ENCODE measurements around the gene KIF21A. TPM values are rescaled to one million over a fixed set of nuclear protein-coding genes. Genes with fewer than 3 reads are reported as not detected.
A peak's percentile ranks its signal among the peaks of the same experiment; 100 is the strongest.
"Not testable (repeated sequence)": the region's sequence is repeated elsewhere in the genome, so short reads cannot be mapped to it uniquely, and the experiment has no call there.

KIF21A gene
- total RNA-seq: 10 to 100 TPM; 18.4 to 19.5 TPM

DNA sequence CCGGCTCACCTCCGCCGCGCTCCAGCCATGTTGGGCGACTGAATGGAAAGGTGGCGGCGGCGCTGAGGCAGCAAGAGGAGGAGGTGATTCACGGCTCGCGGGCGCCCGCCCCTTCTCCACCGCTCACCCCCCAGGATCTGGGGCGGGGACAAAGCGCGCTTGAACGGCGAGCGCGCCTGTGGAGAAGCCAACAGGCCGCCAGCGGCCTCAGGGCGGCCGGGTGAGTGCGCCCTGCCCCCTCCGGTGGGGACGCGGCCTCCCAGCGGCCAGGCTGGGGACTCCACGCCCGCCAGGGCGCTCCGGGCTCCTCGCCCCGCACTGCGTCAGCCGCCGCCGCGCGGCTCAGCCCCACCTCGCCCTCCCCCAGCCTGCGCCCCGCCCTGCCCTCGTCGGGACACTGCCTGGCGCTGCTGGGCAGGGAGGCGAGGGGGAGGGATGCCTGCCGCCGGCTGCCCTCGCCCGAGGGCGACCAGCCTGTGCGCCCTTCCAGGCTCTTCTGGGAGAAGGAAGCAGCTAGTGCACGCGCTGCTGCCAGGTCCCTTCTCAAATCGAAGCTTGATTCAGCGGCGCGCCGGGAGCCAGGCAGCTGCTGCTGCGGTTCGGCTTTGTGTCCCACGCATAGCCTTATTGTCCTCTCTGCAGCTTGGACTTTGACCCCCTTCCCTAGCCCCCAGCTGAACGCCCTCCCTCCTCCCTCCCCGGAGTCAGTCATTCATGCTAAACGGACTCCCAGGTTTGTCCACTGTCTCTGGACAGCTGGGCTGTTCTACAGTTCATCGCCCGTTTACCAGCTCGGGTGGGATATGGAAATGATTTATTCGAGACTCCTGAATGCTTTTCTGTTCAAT is at the start of gene KIF21A:
KIF21A (minus strand) TSS at position 40 of the 848 bp plus-strand sequence. CDS start 150 bp downstream, outside the sequence.
- CTCF ChIA-PET: interaction anchor here (0.6 to 1.8 kb wide), 11 partner anchors 8 to 125 kb away, joined by 3 to 9 read pairs (median 3); no protein-coding TSS in a partner anchor
- Mint-ChIP-seq H3K27me3 (ENCODE audit: low read depth) (peaks cover 2% of the 10 kb centered on the region), H3K4me3 (peak within 1 kb of the TSS; percentile 82), H3K27ac (peak within 1 kb of the TSS; percentile 78), H3K9me3 (ENCODE audit: insufficient read depth) (no peaks in the 10 kb centered on the region), H3K4me1 (ENCODE audit: low read depth) (peaks cover 20% of the 10 kb centered on the region), H3K36me3 (ENCODE audit: low read depth) (no peaks in the 10 kb centered on the region)
- peak; percentile 91 for DNase-seq
- ATAC-seq: peak; percentile 96
- POLR2A ChIA-PET: interaction anchor here (1.4 to 1.9 kb wide), 4 partner anchors 11 to 179 kb away, joined by 4 to 5 read pairs (median 4); partner anchors contain the start of gene ABCD2

DNA sequence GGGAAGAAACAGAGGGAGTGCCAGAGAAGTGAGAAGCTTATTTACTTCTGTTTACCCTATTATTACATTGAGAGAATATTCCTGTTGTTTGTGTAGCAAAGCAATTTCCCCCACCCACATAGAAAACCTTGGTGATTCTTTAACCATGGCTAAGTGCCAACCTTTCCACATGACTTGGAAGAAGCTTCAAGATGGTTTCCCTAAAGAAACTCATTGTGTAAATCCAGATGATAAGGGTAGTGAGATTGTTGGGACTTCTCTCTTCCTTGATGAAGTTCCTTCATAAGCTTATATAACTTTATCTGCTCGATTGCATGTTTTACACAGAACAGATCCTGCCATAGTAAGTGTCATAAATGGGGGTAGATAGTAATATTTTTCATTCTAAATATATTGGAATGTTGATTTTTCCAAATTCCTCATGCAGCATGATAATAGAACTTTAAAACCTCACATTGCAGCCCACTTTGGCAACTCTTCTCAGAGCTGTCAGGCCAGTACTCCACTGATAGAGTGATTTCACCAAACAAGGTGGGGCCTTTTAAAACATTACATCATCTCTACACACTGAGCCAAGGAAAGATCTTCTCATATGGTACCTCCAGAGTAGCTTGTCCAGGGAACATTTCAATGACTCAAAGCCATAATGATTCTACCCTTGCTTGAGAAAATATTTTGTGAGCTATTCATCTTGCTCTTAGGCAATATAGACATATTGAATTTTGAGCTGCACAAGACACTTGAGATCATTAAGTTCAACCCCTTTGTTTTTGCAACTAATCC is 47.8 kb upstream of the KIF21A start:
- POLR2A ChIA-PET: no interaction called here
- H3K4me3 Mint-ChIP-seq: no peak overlapping the region
- no peak overlapping the region for H3K27ac Mint-ChIP-seq
- DNase-seq: no peak
- no peaks in the 10 kb centered on the region for H3K4me1 Mint-ChIP-seq (ENCODE audit: low read depth)
- H3K9me3 Mint-ChIP-seq (ENCODE audit: insufficient read depth): no peaks in the 10 kb centered on the region
- H3K36me3 Mint-ChIP-seq (ENCODE audit: low read depth): no peaks in the 10 kb centered on the region
- ATAC-seq: no peak
- CTCF ChIA-PET: interaction anchor here (1.2 kb wide), 1 partner anchor 15 kb away, joined by 3 read pairs; no protein-coding TSS in a partner anchor
- no peaks in the 10 kb centered on the region for H3K27me3 Mint-ChIP-seq (ENCODE audit: low read depth)

DNA sequence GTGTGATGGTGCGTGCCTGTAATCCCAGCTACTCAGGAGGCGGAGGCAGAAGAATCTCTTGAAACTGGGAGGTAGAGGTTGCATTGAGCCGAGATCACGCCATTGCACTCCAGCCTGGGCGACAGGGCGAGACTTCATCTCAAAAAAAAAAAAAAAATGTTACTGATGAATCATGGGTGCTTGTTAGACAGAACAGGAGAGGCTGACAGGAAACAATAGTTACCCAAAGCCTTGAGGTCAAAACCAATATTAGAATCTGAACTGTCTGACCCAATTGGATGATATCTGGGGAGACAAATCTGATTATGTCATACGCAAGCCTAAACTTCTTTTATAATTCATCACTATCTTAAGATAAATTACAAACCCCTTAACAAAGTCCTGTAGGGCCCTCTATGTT is 40.7 kb upstream of the KIF21A start:
- CTCF ChIA-PET: no interaction called here
- DNase-seq: no peak
- no peaks in the 10 kb centered on the region for H3K9me3 Mint-ChIP-seq (ENCODE audit: insufficient read depth)
- H3K4me3 Mint-ChIP-seq: no peak overlapping the region
- H3K27ac Mint-ChIP-seq: no peak overlapping the region
- no peaks in the 10 kb centered on the region for H3K4me1 Mint-ChIP-seq (ENCODE audit: low read depth)
- POLR2A ChIA-PET: no interaction called here
- H3K36me3 Mint-ChIP-seq (ENCODE audit: low read depth): no peaks in the 10 kb centered on the region
- no peak for ATAC-seq
- no peaks in the 10 kb centered on the region for H3K27me3 Mint-ChIP-seq (ENCODE audit: low read depth)

DNA sequence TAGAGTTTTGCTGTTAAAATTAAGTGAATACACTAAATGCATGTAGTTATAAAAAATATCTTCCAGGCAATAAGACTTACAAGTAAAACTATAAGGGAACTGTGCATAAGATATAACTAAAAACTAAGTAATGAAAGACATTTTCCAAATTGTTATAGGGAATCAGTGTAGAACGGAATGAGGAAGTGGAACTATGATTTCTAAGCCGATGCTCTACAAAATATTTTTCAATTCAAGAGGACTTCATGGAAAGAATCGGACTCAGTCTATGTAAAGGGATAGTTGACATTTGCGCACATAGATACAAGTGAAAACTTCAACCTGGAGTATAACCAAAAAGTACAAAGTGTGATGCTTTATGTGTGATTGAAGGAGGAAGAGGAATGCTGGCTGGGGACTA is 40.1 kb upstream of the KIF21A start:
- POLR2A ChIA-PET: interaction anchor here (0.6 kb wide), 1 partner anchor 438 kb away, joined by 5 read pairs; no protein-coding TSS in a partner anchor
- DNase-seq (no peak), ATAC-seq (no peak)
- no peak overlapping the region for H3K27ac Mint-ChIP-seq
- H3K4me1 Mint-ChIP-seq (ENCODE audit: low read depth): no peaks in the 10 kb centered on the region
- H3K9me3 Mint-ChIP-seq (ENCODE audit: insufficient read depth): no peaks in the 10 kb centered on the region
- H3K36me3 Mint-ChIP-seq (ENCODE audit: low read depth): no peaks in the 10 kb centered on the region
- CTCF ChIA-PET: no interaction called here
- H3K4me3 Mint-ChIP-seq: no peak overlapping the region
- no peaks in the 10 kb centered on the region for H3K27me3 Mint-ChIP-seq (ENCODE audit: low read depth)

GRCh38 chr12:39476894-39477293 is 34.0 kb upstream of the KIF21A start:
- DNase-seq (no peak), ATAC-seq (no peak)
- Mint-ChIP-seq H3K36me3 (ENCODE audit: low read depth) (no peaks in the 10 kb centered on the region), H3K27ac (no peak overlapping the region), H3K4me1 (ENCODE audit: low read depth) (no peaks in the 10 kb centered on the region), H3K27me3 (ENCODE audit: low read depth) (no peaks in the 10 kb centered on the region), H3K4me3 (no peak overlapping the region), H3K9me3 (ENCODE audit: insufficient read depth) (no peaks in the 10 kb centered on the region)
- ChIA-PET POLR2A (no interaction called here), CTCF (interaction anchor here (1.4 kb wide), 1 partner anchor 16 kb away, joined by 3 read pairs; no protein-coding TSS in a partner anchor)

DNA sequence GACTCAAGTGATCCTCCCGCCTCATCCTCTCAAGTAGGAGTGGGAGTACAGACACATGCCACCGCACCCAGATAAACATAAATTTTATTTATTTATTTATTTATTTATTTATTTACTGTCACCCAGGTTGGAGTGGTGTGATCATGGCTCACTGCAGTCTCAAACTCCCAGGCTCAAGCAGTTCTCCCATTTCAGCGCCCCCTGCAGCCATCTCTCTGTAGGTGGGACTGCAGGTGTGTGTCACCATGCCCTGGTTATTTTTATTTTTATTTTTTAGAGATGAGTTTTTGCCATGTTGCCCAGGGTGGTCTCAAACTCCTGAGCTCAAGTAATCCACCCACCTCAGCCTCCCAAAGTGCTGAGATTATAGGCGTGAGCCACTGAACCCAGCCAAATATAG is 33.2 kb upstream of the KIF21A start:
- no peak for DNase-seq
- Mint-ChIP-seq H3K27ac (no peak overlapping the region), H3K4me3 (no peak overlapping the region), H3K4me1 (ENCODE audit: low read depth) (no peaks in the 10 kb centered on the region), H3K9me3 (ENCODE audit: insufficient read depth) (no peaks in the 10 kb centered on the region), H3K36me3 (ENCODE audit: low read depth) (no peaks in the 10 kb centered on the region), H3K27me3 (ENCODE audit: low read depth) (no peaks in the 10 kb centered on the region)
- ATAC-seq: no peak
- ChIA-PET CTCF (interaction anchor here (1.4 kb wide), 1 partner anchor 17 kb away, joined by 3 read pairs; no protein-coding TSS in a partner anchor), POLR2A (no interaction called here)

- DNase-seq; ATAC-seq; H3K27me3 Mint-ChIP-seq (ENCODE audit: low read depth); H3K4me3 Mint-ChIP-seq; H3K36me3 Mint-ChIP-seq (ENCODE audit: low read depth); H3K9me3 Mint-ChIP-seq (ENCODE audit: insufficient read depth); CTCF ChIA-PET; H3K27ac Mint-ChIP-seq; H3K4me1 Mint-ChIP-seq (ENCODE audit: low read depth); POLR2A ChIA-PET: not testable (repeated sequence)
Observed at GRCh38 chr12:39475136-39475535, 32.2 kb upstream of the KIF21A start.

GRCh38 chr12:39467432-39467870 is 24.5 kb upstream of the KIF21A start:
- ATAC-seq (peak; percentile 77), DNase-seq (no peak)
- ChIA-PET CTCF (interaction anchor here (1.0 to 1.3 kb wide), 2 partner anchors 12 to 364 kb away, joined by 3 to 4 read pairs; no protein-coding TSS in a partner anchor), POLR2A (no interaction called here)
- peaks cover 19% of the 10 kb centered on the region for H3K4me1 Mint-ChIP-seq (ENCODE audit: low read depth)
- peaks cover 6% of the 10 kb centered on the region for H3K36me3 Mint-ChIP-seq (ENCODE audit: low read depth)
- peak overlapping the region; percentile 44 for H3K4me3 Mint-ChIP-seq
- H3K27ac Mint-ChIP-seq: peak overlapping the region; percentile 67
- H3K27me3 Mint-ChIP-seq (ENCODE audit: low read depth): no peaks in the 10 kb centered on the region
- H3K9me3 Mint-ChIP-seq (ENCODE audit: insufficient read depth): peaks cover 6% of the 10 kb centered on the region

GRCh38 chr12:39464976-39465695 is 22.2 kb upstream of the KIF21A start:
- Mint-ChIP-seq H3K27me3 (ENCODE audit: low read depth) (no peaks in the 10 kb centered on the region), H3K4me1 (ENCODE audit: low read depth) (peaks cover 19% of the 10 kb centered on the region), H3K9me3 (ENCODE audit: insufficient read depth) (peaks cover 6% of the 10 kb centered on the region), H3K36me3 (ENCODE audit: low read depth) (peaks cover 6% of the 10 kb centered on the region), H3K4me3 (no peak overlapping the region), H3K27ac (no peak overlapping the region)
- CTCF ChIA-PET: interaction anchor here (0.8 kb wide), 1 partner anchor 23 kb away, joined by 3 read pairs; the partner anchor contains the start of gene KIF21A
- POLR2A ChIA-PET: no interaction called here
- ATAC-seq (no peak), DNase-seq (no peak)

- Mint-ChIP-seq H3K36me3 (ENCODE audit: low read depth) (no peaks in the 10 kb centered on the region), H3K4me3 (no peak overlapping the region), H3K9me3 (ENCODE audit: insufficient read depth) (no peaks in the 10 kb centered on the region), H3K27ac (no peak overlapping the region), H3K27me3 (ENCODE audit: low read depth) (no peaks in the 10 kb centered on the region), H3K4me1 (ENCODE audit: low read depth) (no peaks in the 10 kb centered on the region)
- ChIA-PET POLR2A (no interaction called here), CTCF (no interaction called here)
- DNase-seq (no peak), ATAC-seq (no peak)
Observed at GRCh38 chr12:39461059-39461458, 18.1 kb upstream of the KIF21A start.

DNA sequence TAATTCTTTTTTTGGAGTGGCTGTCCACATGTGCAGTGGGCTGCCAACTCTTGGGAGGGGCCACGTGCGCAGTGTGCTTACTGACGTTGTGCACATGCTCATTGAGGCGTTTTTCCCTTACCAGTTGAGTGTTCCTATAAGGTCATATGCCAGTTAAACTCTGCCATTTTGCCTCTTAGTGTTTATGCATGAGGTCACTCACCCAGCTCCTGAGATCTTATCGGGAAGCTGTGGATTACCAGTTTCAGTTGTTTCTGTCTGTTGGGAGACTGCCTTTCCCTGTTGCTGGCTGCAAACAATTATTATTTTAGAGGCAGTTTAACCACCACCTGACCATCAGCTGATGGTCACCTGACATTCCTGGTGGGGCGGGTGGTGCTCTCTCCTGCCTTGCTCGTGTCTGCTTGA is 16.1 kb upstream of the KIF21A start:
- H3K27ac Mint-ChIP-seq: no peak overlapping the region
- ChIA-PET CTCF (no interaction called here), POLR2A (no interaction called here)
- ATAC-seq (no peak), DNase-seq (no peak)
- H3K4me3 Mint-ChIP-seq: no peak overlapping the region
- H3K4me1 Mint-ChIP-seq (ENCODE audit: low read depth): no peaks in the 10 kb centered on the region
- no peaks in the 10 kb centered on the region for H3K27me3 Mint-ChIP-seq (ENCODE audit: low read depth)
- no peaks in the 10 kb centered on the region for H3K9me3 Mint-ChIP-seq (ENCODE audit: insufficient read depth)
- no peaks in the 10 kb centered on the region for H3K36me3 Mint-ChIP-seq (ENCODE audit: low read depth)
